Stimulated activated naive CD8-positive, alpha-beta T cell treated with anti-CD3 and anti-CD28 coated beads, Interleukin-15, Interleukin-2, amounts not matched to agents 100 U/mL and 50 U/mL, for 24 hours (primary cell): ENCODE results near the gene GOLGA8H.
"Not testable (repeated sequence)": the region's sequence is repeated elsewhere in the genome, so short reads cannot be mapped to it uniquely, and the experiment has no call there.

ENCODE experiments used
- ATAC-seq: fragments of 150-1000 bp; cut with Tn5 transposase; one replicate; pipeline ENCODE4 v1.10.0; 2021
- DNase-seq: peaks from one replicate; pipeline ENCODE4 v3.0.0; 2021

The GOLGA8H gene, protein sequence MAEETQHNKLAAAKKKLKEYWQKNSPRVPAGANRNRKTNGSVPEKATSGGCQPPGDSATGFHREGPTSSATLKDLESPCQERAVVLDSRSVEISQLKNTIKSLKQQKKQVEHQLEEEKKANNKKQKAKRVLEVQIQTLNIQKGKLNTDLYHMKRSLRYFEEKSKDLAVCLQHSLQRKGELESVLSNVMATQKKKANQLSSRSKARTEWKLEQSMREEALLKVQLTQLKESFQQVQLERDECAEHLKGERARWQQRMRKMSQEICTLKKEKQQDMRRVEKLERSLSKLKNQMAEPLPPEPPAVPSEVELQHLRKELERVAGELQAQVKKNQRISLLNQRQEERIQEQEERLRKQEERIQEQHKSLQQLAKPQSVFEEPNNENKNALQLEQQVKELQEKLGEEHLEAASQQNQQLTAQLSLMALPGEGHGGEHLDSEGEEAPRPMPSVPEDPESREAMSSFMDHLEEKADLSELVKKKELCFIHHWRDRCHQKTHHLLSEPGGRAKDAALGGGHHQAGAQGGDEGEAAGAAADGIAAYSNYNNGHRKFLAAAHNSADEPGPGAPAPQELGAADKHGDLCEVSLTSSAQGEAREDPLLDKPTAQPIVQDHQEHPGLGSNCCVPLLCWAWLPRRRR

GRCh38 chr15:30603796-30604195, at the start of gene GOLGA8H:
Gene GOLGA8H (plus strand): TSS chr15:30604028. CDS start chr15:30604126, 98 bp downstream.
- not testable (repeated sequence) for ATAC-seq, DNase-seq

DNA sequence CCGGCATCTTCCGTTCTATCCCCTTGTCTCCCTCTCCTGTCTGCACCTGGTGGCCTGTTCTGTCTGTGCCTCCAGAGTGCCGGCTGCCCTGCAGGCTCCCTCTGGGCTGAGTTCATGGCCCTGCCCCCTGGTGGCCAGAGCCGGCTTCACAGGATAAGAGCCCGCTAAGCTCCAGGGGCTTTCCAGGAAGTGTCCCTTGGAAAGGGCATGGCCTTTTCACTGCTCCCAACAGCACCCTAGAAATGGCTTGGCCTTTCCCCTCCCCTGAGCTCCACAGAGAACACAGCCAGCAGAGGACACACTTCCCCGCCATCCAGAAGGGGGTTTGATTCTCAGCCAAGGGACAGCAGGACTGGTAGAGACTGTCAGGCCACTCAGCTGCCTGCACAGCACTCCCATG, 36.9 kb upstream of the GOLGA8H start:
- peak; percentile 75 for ATAC-seq

GRCh38 chr15:30573012-30573491, 30.8 kb upstream of the GOLGA8H start:
- peak; percentile 70 for ATAC-seq
- not testable (repeated sequence) for DNase-seq

More for the DNA sequence above, 36.9 kb upstream of the GOLGA8H start:
- not testable (repeated sequence) for DNase-seq

GRCh38 chr15:30579394-30579970, 24.3 kb upstream of the GOLGA8H start:
- ATAC-seq, result peak; percentile 65
- not testable (repeated sequence) for DNase-seq

GRCh38 chr15:30580716-30581115, 23.1 kb upstream of the GOLGA8H start:
- not testable (repeated sequence) for ATAC-seq, DNase-seq

DNA sequence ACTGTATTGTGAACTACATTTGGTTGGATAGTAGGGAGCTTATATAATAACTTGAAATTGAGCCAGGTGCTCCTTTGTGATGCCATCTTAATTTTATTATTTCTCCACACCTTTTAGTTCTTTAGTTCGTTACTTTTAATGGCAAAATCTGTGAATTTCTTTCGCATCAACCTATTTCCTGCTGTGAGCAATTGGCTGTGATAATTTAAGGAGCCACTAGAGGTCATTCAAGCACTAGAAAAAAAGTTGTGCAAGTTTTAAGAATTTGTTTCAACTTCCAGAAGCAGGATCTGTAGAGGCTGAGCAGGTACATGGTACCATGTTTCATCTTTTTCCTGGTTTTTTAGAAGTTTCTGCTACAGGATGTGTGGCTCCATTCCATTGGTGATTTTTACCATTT, 4.9 kb upstream of the GOLGA8H start:
- DNase-seq, ATAC-seq: not testable (repeated sequence)

GRCh38 chr15:30612271-30612670, 8.4 kb downstream of the GOLGA8H start:
- DNase-seq, ATAC-seq: not testable (repeated sequence)

GRCh38 chr15:30621342-30621741, 17.5 kb downstream of the GOLGA8H start:
- DNase-seq, ATAC-seq: not testable (repeated sequence)

DNA sequence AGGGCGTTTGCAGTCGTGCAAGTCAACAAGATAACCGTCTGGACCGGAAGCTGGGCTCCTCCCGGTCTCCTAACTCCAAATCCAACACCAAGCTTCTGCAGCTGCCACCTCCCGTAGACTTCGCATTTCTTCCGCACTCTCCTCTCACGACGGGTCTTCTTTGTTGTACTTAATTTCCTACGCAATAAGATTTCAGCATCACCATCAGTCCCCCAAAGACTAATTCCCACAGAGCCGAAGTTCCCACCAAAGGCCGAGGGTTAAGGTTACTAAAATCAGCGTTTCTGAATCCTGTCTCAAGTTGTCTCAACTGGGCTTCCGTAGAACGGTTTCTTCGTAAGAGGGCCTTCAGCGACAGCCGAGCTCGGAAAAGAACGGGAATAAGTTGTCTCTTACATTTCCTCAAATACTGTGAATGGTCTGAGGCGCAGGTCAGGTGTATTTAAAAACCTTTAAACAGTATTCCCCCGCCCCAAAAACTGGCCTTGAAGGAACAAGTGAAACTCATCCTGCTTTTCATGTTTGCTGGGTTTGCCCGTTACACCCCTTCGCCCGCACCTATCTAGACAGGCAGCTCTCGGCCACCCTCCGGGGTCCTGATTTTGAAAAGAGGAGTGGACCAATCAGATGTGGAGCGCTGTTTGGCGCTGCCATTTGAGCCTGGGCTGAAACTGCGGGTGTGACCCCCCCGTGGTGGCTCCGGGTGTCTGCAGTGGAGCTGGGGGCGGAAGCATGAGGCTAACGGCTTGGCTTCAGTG, 21.8 kb downstream of the GOLGA8H start, which contains the start of gene ARHGAP11B:
Gene ARHGAP11B (plus strand): TSS at position 693 of the 758 bp plus-strand sequence.
- ATAC-seq (peak; percentile 97), DNase-seq (peak; percentile 95)

GRCh38 chr15:30626194-30626565, 22.4 kb downstream of the GOLGA8H start:
- ATAC-seq, DNase-seq: not testable (repeated sequence)

DNA sequence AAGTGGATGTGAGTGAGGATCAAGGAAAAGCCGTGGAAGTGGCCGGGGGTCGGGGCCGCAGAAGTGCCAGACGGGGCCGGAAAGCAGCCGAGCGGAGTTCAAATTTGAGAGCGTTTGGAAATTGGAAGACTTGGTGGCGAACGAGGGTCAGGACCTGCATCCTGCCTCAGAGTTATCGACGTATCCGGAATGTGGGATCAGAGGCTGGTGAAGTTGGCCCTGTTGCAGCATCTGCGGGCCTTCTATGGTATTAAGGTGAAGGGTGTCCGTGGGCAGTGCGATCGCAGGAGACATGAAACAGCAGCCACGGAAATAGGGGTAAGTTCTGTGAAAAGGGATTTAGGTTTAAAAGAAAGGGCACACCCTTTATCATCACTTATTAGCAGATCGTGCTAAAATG, 22.8 kb downstream of the GOLGA8H start:
- not testable (repeated sequence) for ATAC-seq
- peak; percentile 13 for DNase-seq

- DNase-seq, result no peak
- peak; percentile 49 for ATAC-seq
Measured at GRCh38 chr15:30650012-30650929, 46.4 kb downstream of the GOLGA8H start.

- not testable (repeated sequence) for ATAC-seq, DNase-seq
Measured at GRCh38 chr15:30661154-30661553, 57.3 kb downstream of the GOLGA8H start.
